PC-9 (cell line): ENCODE measurements around the gene KRT36.

Experiments used
- CTCF ChIP-seq: fragments of 200-600 bp; sonication (generic); conservative IDR thresholded peaks from 2 replicates; pipeline ENCODE4 v1.6.1; 2017; ENCODE audit warnings: mixed run types, antibody characterized with exemption, mild to moderate bottlenecking, moderate library complexity
- EZH2 ChIP-seq: fragments of 200-600 bp; sonication (generic); IDR thresholded peaks from 2 replicates; pipeline ENCODE4 v1.8.0; 2017; ENCODE audit warnings: antibody characterized with exemption, low read depth

DNA sequence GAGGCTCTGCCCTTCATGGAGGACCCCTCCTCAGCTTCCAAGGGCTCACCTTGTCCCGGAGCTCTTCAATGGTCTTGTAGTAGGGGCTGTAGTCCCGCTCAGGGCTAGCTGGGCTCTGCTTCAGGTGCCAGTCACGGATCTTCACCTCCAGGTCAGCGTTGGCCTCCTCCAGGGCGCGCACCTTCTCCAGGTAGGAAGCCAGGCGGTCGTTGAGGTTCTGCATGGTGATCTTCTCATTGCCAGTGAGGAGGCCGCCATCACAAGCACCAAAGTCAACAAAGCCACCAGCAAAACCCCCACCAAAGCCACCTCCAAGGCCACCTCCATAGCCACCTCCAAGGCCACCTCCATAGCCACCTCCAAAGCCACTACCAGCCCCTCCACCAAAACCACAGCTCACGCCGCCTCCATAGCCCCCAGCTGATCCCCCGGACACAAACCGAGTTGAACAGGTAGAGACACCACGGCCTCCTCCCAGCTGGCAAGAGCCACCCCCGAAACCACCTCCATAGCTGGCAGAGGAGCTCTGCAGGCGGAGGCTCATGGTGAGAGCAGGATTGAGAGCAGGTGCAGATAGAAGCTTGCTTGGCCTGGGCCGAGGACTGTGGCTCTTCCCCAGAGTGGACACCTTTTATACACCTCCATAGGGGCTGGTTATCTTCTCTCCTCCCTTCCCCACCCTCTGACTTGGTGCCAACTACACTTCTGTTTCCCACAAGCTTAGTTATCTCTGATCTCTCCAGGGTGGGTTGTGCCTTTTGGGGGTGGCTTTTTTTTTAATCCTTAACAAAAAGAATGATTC is 15.5 kb upstream of the KRT36 start, which contains the start of gene KRT13:
- TF ChIP-seq EZH2 (no peak), CTCF (no peak)
